Head of caudate nucleus (tissue), 42 donors: ENCODE measurements around the gene ZNF282.

Source experiments
- DNase-seq, 42 donors: peaks; one replicate each; pipeline versions ENCODE4 v3.0.0 to v3.0.0-alpha.2; 2020 to 2021; ENCODE audit warnings: mixed read lengths in 7 of 42
- intact Hi-C: fragments of 100-400 bp; cut with DNase I; formaldehyde crosslinking; loops from one replicate; pipeline ENCODE4 v1.15.0; 2022

The ZNF282 gene

GRCh38 chr7:149195180-149196150, at the start of gene ZNF282:
Gene ZNF282 (plus strand): TSS chr7:149195546. CDS start chr7:149195590, 44 bp downstream.
- intact Hi-C loops: loop anchor here (5.0 kb wide), 1 partner anchor 42 kb away; the partner anchor contains the start of gene ZNF212
- DNase-seq: peak; percentile 79 to 96 (median 90)

GRCh38 chr7:149147072-149147751, 48.1 kb upstream of the ZNF282 start, which contains the start of gene ZNF398:
Gene ZNF398 (plus strand): TSS chr7:149147453. CDS start chr7:149147743, 290 bp downstream.
- peak; percentile 57 to 90 (median 80) for DNase-seq
- intact Hi-C loops: loop anchor here (1.0 kb wide), 1 partner anchor 21 kb away; the partner anchor contains the start of gene ZNF425

- DNase-seq: peak in 41 of 42 donors; percentile 24 to 86 (median 70)
- intact Hi-C loops: loop anchor here (1.0 kb wide), 1 partner anchor 22 kb away; the partner anchor contains the start of gene ZNF425
Observed at GRCh38 chr7:149147752-149148653, 47.3 kb upstream of the ZNF282 start.

- intact Hi-C loops: no loop called here
- DNase-seq: no peak
Observed at GRCh38 chr7:149150981-149151380, 44.4 kb upstream of the ZNF282 start.

- intact Hi-C loops: no loop called here
- no peak for DNase-seq
Observed at GRCh38 chr7:149153346-149153745, 42.0 kb upstream of the ZNF282 start.

- intact Hi-C loops: no loop called here
- no peak for DNase-seq
Observed at GRCh38 chr7:149154056-149154455, 41.3 kb upstream of the ZNF282 start.

- intact Hi-C loops: no loop called here
- DNase-seq: no peak
Observed at GRCh38 chr7:149156898-149157297, 38.4 kb upstream of the ZNF282 start.

GRCh38 chr7:149161241-149161848, 34.0 kb upstream of the ZNF282 start:
- no peak for DNase-seq
- intact Hi-C loops: no loop called here

GRCh38 chr7:149166142-149166541, 29.2 kb upstream of the ZNF282 start:
- no peak for DNase-seq
- intact Hi-C loops: no loop called here

GRCh38 chr7:149166630-149167352, 28.6 kb upstream of the ZNF282 start:
- intact Hi-C loops: no loop called here
- DNase-seq: no peak

- no peak for DNase-seq
- intact Hi-C loops: no loop called here
Observed at GRCh38 chr7:149171892-149172533, 23.3 kb upstream of the ZNF282 start.

- no peak for DNase-seq
- intact Hi-C loops: no loop called here
Observed at GRCh38 chr7:149172534-149172920, 22.8 kb upstream of the ZNF282 start.

GRCh38 chr7:149175150-149175549, 20.2 kb upstream of the ZNF282 start:
- DNase-seq: no peak
- intact Hi-C loops: no loop called here

- intact Hi-C loops: no loop called here
Observed at GRCh38 chr7:149179241-149179640, 16.1 kb upstream of the ZNF282 start.

GRCh38 chr7:149180722-149181449, 14.5 kb upstream of the ZNF282 start:
- no peak for DNase-seq
- intact Hi-C loops: no loop called here

More at GRCh38 chr7:149179241-149179640, 16.1 kb upstream of the ZNF282 start:
- no peak for DNase-seq

- no peak for DNase-seq
- intact Hi-C loops: no loop called here
Observed at GRCh38 chr7:149181450-149181790, 13.9 kb upstream of the ZNF282 start.

- intact Hi-C loops: no loop called here
- no peak for DNase-seq
Observed at GRCh38 chr7:149184274-149184673, 11.1 kb upstream of the ZNF282 start.
